Measurements from ENCODE around the gene HEXIM2. TPM values are rescaled to one million over a fixed set of nuclear protein-coding genes. Genes with fewer than 3 reads are reported as not detected.

Gene HEXIM2
- total RNA-seq, 1 donor: 10.9 TPM

- Histone ChIP-seq H2AFZ (ENCODE audit: low read length) (peak overlapping the region; percentile 77), H3K36me3 (ENCODE audit: insufficient read depth, low read length) (no peaks in the 10 kb centered on the region)
- DNase-seq (ENCODE audit: insufficient read length, low spot score, missing footprints): no peak
Measured at GRCh38 chr17:45143094-45143670, 18.5 kb upstream of the HEXIM2 start.

GRCh38 chr17:45143767-45144198 is 17.9 kb upstream of the HEXIM2 start:
- peak overlapping the region; percentile 77 for H2AFZ ChIP-seq (ENCODE audit: low read length)
- H3K36me3 ChIP-seq (ENCODE audit: insufficient read depth, low read length): no peaks in the 10 kb centered on the region
- no peaks in the 10 kb centered on the region for H3K27me3 ChIP-seq (ENCODE audit: insufficient read depth, low read length)
- H3K4me3 ChIP-seq (ENCODE audit: insufficient read depth, low read length): peak overlapping the region; percentile 73
- peak overlapping the region; percentile 81 for H3K27ac ChIP-seq (ENCODE audit: low read depth, low read length)
- DNase-seq (ENCODE audit: insufficient read length, low spot score, missing footprints): peak; percentile 99
- no peaks in the 10 kb centered on the region for H3K9me3 ChIP-seq (ENCODE audit: low read depth, low read length)
- H3K4me1 ChIP-seq (ENCODE audit: insufficient read depth, low read length): peaks cover 25% of the 10 kb centered on the region
- TF ChIP-seq CTCF (IDR thresholded peaks at IDR 0.05; ENCODE audit: extremely low read depth, low read depth, low read length): no peak
- peak overlapping the region; percentile 80 for H3K4me2 ChIP-seq (ENCODE audit: insufficient read depth, low read length)
- H4K20me1 ChIP-seq (ENCODE audit: insufficient read depth, low read length): peaks cover 1% of the 10 kb centered on the region
- H3K79me2 ChIP-seq (ENCODE audit: insufficient read depth, low read length): no peaks in the 10 kb centered on the region

More at GRCh38 chr17:45143094-45143670, 18.5 kb upstream of the HEXIM2 start:
- H3K27ac ChIP-seq (ENCODE audit: low read depth, low read length): peak overlapping the region; percentile 81
- peak overlapping the region; percentile 73 for H3K4me3 ChIP-seq (ENCODE audit: insufficient read depth, low read length)
- peaks cover 25% of the 10 kb centered on the region for H3K4me1 ChIP-seq (ENCODE audit: insufficient read depth, low read length)
- TF ChIP-seq CTCF (IDR thresholded peaks at IDR 0.05; ENCODE audit: extremely low read depth, low read depth, low read length): no peak
- no peaks in the 10 kb centered on the region for H3K79me2 ChIP-seq (ENCODE audit: insufficient read depth, low read length)
- peak overlapping the region; percentile 80 for H3K4me2 ChIP-seq (ENCODE audit: insufficient read depth, low read length)
- H4K20me1 ChIP-seq (ENCODE audit: insufficient read depth, low read length): no peaks in the 10 kb centered on the region
- H3K27me3 ChIP-seq (ENCODE audit: insufficient read depth, low read length): no peaks in the 10 kb centered on the region
- H3K9me3 ChIP-seq (ENCODE audit: low read depth, low read length): no peaks in the 10 kb centered on the region

- peak; percentile 94 for DNase-seq (ENCODE audit: insufficient read length, low spot score, missing footprints)
- Histone ChIP-seq H2AFZ (ENCODE audit: low read length) (peak overlapping the region; percentile 77), H3K27ac (ENCODE audit: low read depth, low read length) (peak overlapping the region; percentile 81)
Measured at GRCh38 chr17:45144199-45145034, 17.3 kb upstream of the HEXIM2 start.

More at GRCh38 chr17:45144199-45145034, 17.3 kb upstream of the HEXIM2 start:
- Histone ChIP-seq H3K27me3 (ENCODE audit: insufficient read depth, low read length) (no peaks in the 10 kb centered on the region), H3K36me3 (ENCODE audit: insufficient read depth, low read length) (no peaks in the 10 kb centered on the region), H3K4me2 (ENCODE audit: insufficient read depth, low read length) (peak overlapping the region; percentile 80), H3K4me1 (ENCODE audit: insufficient read depth, low read length) (peaks cover 25% of the 10 kb centered on the region), H3K9me3 (ENCODE audit: low read depth, low read length) (no peaks in the 10 kb centered on the region), H3K79me2 (ENCODE audit: insufficient read depth, low read length) (peaks cover 5% of the 10 kb centered on the region), H4K20me1 (ENCODE audit: insufficient read depth, low read length) (peaks cover 8% of the 10 kb centered on the region), H3K4me3 (ENCODE audit: insufficient read depth, low read length) (peak overlapping the region; percentile 73)
- TF ChIP-seq CTCF (IDR thresholded peaks at IDR 0.05; ENCODE audit: extremely low read depth, low read depth, low read length): no peak
